HepG2 (cell line): ENCODE data around the gene HAP1. TPM values are rescaled to one million over a fixed set of nuclear protein-coding genes. Genes with fewer than 3 reads are reported as not detected.

Experiments
- ATAC-seq: fragments of 200-7000 bp; cut with Tn5 transposase; 3 replicates; pipeline ENCODE4 v1.9.1; 2020; ENCODE audit warnings: mild to moderate bottlenecking, moderate library complexity
- BruUV-seq: library from RNA; stranded (reverse); fragments of 400-500 nt; replicated peaks from 2 replicates; lab custom pipeline; 2021; lab: Mats Ljungman, UMichigan
- CTCF ChIA-PET: fragments of 300-600 bp; formaldehyde crosslinking; extraction: SDS; loops from one replicate; lab custom pipeline; 2021; ENCODE audit warnings: low total read pairs, inconsistent platforms, low intra/inter-chr PET ratio; lab: Yijun Ruan, JAX
- POLR2A ChIA-PET: fragments of 350-600 bp; sonication (Branson Sonifier 250); formaldehyde crosslinking; loops from one replicate; lab custom pipeline; 2020; ENCODE audit warnings: antibody characterized with exemption, inconsistent platforms; lab: Yijun Ruan, JAX
- DNase-seq: peaks from one replicate; pipeline ENCODE4 v3.0.0-alpha.2; 2015; ENCODE audit warnings: low spot score
- FAIRE-seq: peaks from 3 replicates; lab custom pipeline; 2011; peaks lifted over from hg19 to GRCh38; lab: Jason Lieb, UNC
- H2AFZ ChIP-seq: one replicate; pipeline ENCODE4 v1.6.1; 2011; ENCODE audit warnings: low read length, inconsistent platforms
- H3K27ac ChIP-seq: fragments of 300-600 bp; 3 replicates; pipeline ENCODE4 v1.8.0; 2011; ENCODE audit warnings: mixed run types, mild to moderate bottlenecking, mixed read lengths, low read length, inconsistent platforms; ENCODE audit not compliant: insufficient read depth; ENCODE audit errors: extremely low read length
- H3K27me3 ChIP-seq, 2 experiments: fragments of 200-600 bp in 1 of 2; 2 replicates in 1 of 2; 3 replicates in 1 of 2; pipeline versions ENCODE4 v1.6.0 to v1.8.0; 2011; ENCODE audit warnings: low read length in 2 of 2, mild to moderate bottlenecking in 2 of 2, moderate library complexity in 2 of 2, inconsistent platforms in 1 of 2; ENCODE audit not compliant: insufficient read depth in 2 of 2, control insufficient read depth in 1 of 2
- H3K36me3 ChIP-seq, 2 experiments: fragments of 200-600 bp in 1 of 2; replicated peaks in 1 of 2; 2 replicates in 1 of 2; 3 replicates in 1 of 2; pipeline versions ENCODE4 v1.5.1 to v1.8.0; 2011; ENCODE audit warnings: low read length in 2 of 2, inconsistent platforms in 1 of 2; ENCODE audit not compliant: insufficient read depth in 2 of 2, control insufficient read depth in 1 of 2
- H3K4me1 ChIP-seq: 2 replicates; pipeline ENCODE4 v1.5.1; 2012; ENCODE audit warnings: low read length, inconsistent platforms; ENCODE audit not compliant: insufficient read depth
- H3K4me2 ChIP-seq: 2 replicates; pipeline ENCODE4 v1.6.0; 2011; ENCODE audit warnings: low read depth, low read length, inconsistent platforms
- H3K4me3 ChIP-seq, 3 experiments: fragments of 200-600 bp in 1 of 3; sonication (generic), shearing (Covaris generic) in 1 of 3; replicated peaks in 1 of 3; 2 replicates each; pipeline ENCODE4 v1.5.1; 2011 to 2016; ENCODE audit warnings: low read length in 3 of 3, inconsistent platforms in 2 of 3, low read depth in 2 of 3, mild to moderate bottlenecking in 2 of 3, control low read depth in 1 of 3, mixed read lengths in 1 of 3; ENCODE audit not compliant: insufficient read depth in 1 of 3
- H3K79me2 ChIP-seq: one replicate; pipeline ENCODE4 v1.6.1; 2011; ENCODE audit warnings: low read length, inconsistent platforms; ENCODE audit not compliant: insufficient read depth
- H3K9ac ChIP-seq: 2 replicates; pipeline ENCODE4 v1.6.0; 2011; ENCODE audit warnings: mild to moderate bottlenecking, low read depth, low read length, inconsistent platforms; ENCODE audit not compliant: insufficient read depth
- H3K9me3 ChIP-seq: 2 replicates; pipeline ENCODE4 v1.5.1; 2012; ENCODE audit warnings: mild to moderate bottlenecking, low read length
- H4K20me1 ChIP-seq: 2 replicates; pipeline ENCODE4 v1.6.0; 2011; ENCODE audit warnings: inconsistent platforms, mild to moderate bottlenecking, low read length, moderate library complexity; ENCODE audit not compliant: insufficient read depth
- ASH2L ChIP-seq: fragments of 300-600, 200-600 bp; sonication (generic); IDR thresholded peaks from 2 replicates; pipeline ENCODE4 v1.7.0; 2017; ENCODE audit warnings: low read depth, mild to moderate bottlenecking, moderate library complexity, mixed read lengths, low read length; ENCODE audit not compliant: insufficient read length
- FOXP1 ChIP-seq, 2 experiments: fragments of 450-650 bp in 1 of 2; IDR thresholded peaks; 2 replicates each; pipeline ENCODE4 v1.6.1; 2017 to 2018; ENCODE audit warnings: antibody characterized with exemption in 1 of 2
- HMG20A ChIP-seq: IDR thresholded peaks from 2 replicates; pipeline ENCODE4 v1.6.1; 2016; ENCODE audit warnings: borderline replicate concordance
- JDP2 ChIP-seq: sonication (generic); formaldehyde crosslinking; IDR thresholded peaks from 2 replicates; pipeline ENCODE4 v1.8.1; 2022; ENCODE audit warnings: missing genetic modification reagents, borderline replicate concordance
- KDM4B ChIP-seq: sonication (generic); formaldehyde crosslinking; IDR thresholded peaks from 2 replicates; pipeline ENCODE4 v1.4.0; 2020; ENCODE audit warnings: missing genetic modification reagents
- KLF12 ChIP-seq: sonication (generic); formaldehyde crosslinking; IDR thresholded peaks from 2 replicates; pipeline ENCODE4 v1.4.0; 2020; ENCODE audit warnings: missing genetic modification reagents, borderline replicate concordance
- NKX3-1 ChIP-seq: sonication (generic); formaldehyde crosslinking; IDR thresholded peaks from 2 replicates; pipeline ENCODE4 v1.5.0; 2020; ENCODE audit warnings: missing genetic modification reagents
- TERF1 ChIP-seq: sonication (generic); formaldehyde crosslinking; IDR thresholded peaks from 2 replicates; pipeline ENCODE4 v1.8.0; 2022; ENCODE audit warnings: mild to moderate bottlenecking, missing genetic modification reagents, moderate library complexity
- ZMYM4 ChIP-seq: sonication (generic); formaldehyde crosslinking; IDR thresholded peaks from 2 replicates; pipeline ENCODE4 v1.8.1; 2023; ENCODE audit warnings: mild to moderate bottlenecking, missing genetic modification reagents
- ZNF530 ChIP-seq: sonication (generic); formaldehyde crosslinking; IDR thresholded peaks from 2 replicates; pipeline ENCODE4 v1.5.0; 2020; ENCODE audit warnings: low read depth, mild to moderate bottlenecking, missing genetic modification reagents
- ZNF713 ChIP-seq: sonication (generic); formaldehyde crosslinking; IDR thresholded peaks from 2 replicates; pipeline ENCODE4 v1.4.0; 2020; ENCODE audit warnings: mild to moderate bottlenecking, missing genetic modification reagents
- ZNF749 ChIP-seq: sonication (generic); formaldehyde crosslinking; IDR thresholded peaks from 2 replicates; pipeline ENCODE4 v1.8.0; 2022; ENCODE audit warnings: mild to moderate bottlenecking, missing genetic modification reagents, moderate library complexity, borderline replicate concordance
- WGBS: methylation state at CpG from one replicate; pipeline ENCODE4 v1.1.6; 2017; ENCODE audit warnings: low lambda C conversion rate; 5-methylcytosine and 5-hydroxymethylcytosine counted together
- in situ Hi-C: cut with HindIII; loops from 2 replicates; pipeline ENCODE4 v1.10.0; 2017; ENCODE audit warnings: low pct_unique_long_range_greater_than_20kb; ENCODE audit not compliant: extremely low pct_ligation_motif_present
- intact Hi-C: fragments of 100-400 bp; cut with micrococcal nuclease; formaldehyde crosslinking; loops from one replicate; pipeline ENCODE4 v1.10.0; 2022; ENCODE audit not compliant: unreplicated experiment
- polyA plus RNA-seq, 8 experiments: library from polyadenylated mRNA; depleted of rRNA in 3 of 8; stranded (reverse) in 7 of 8; unstranded in 1 of 8; fragments of >200 nt; fragmentation: Illumina TruSeq in 4 of 8; extraction: Trizol in 4 of 8; gene quantifications; 2 replicates each; pipeline versions ENCODE4 v1.2.1 to v1.2.3, GENCODE V29; 2011 to 2016; ENCODE audit warnings: low read depth in 4 of 8, missing spikeins in 1 of 8, mixed read lengths in 1 of 8; ENCODE audit not compliant: insufficient read depth in 1 of 8
- total RNA-seq, 5 experiments: library from RNA; depleted of rRNA; stranded (reverse); fragments of >200 nt; fragmentation: Illumina TruSeq; extraction: Trizol; gene quantifications; 2 replicates each; pipeline ENCODE4 v1.2.3, GENCODE V29; 2016; ENCODE audit warnings: low read depth in 1 of 5
- TF ChIP-seq, protein P1 (sequence below): sonication (generic); formaldehyde crosslinking; IDR thresholded peaks from 2 replicates; pipeline ENCODE4 v1.4.0; 2020; ENCODE audit warnings: mild to moderate bottlenecking, missing genetic modification reagents

The HAP1 gene
- total and polyA plus RNA-seq, 2 of the 13 experiments (the other 11 are each of a cell fraction or from before 2014, with no cell fraction given) = 0.07 TPM

DNA sequence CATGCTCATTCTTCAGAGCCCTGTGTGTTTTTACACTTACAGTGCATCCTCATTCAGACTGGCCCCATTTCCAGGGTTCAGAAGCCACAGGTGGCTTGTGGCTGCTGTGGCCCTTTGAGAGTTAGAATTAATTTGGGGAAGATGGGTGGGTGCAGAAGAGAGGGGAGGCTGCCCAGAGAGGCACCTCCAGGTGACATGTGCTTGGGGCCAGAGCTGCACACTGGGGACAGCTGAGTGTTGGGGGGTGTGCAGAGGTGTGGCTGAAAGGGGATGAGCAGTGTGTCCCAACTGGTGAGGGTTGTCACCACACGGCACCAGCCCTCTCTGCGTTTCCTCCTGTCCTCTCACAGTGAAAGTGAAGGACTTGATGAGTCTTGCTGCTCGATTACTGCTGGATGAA lies 52.7 kb downstream of the HAP1 start:
- ATAC-seq (no peak), FAIRE-seq (no peak), DNase-seq (no peak)
- BruUV-seq = no TSS peak
- Histone ChIP-seq H3K9ac (no peak overlapping the region), H3K36me3 (no peaks in the 10 kb centered on the region), H3K4me3 (no peak overlapping the region), H3K27me3 (peaks cover 2 to 8% of the 10 kb centered on the region in 2 experiments; a peak in 4 of 5 replicates), H3K4me2 (no peak overlapping the region), H3K9me3 (no peaks in the 10 kb centered on the region), H2AFZ (no peak overlapping the region), H3K27ac (no peak overlapping the region), H3K79me2 (no peaks in the 10 kb centered on the region), H3K4me1 (peaks cover 27% of the 10 kb centered on the region), H4K20me1 (no peaks in the 10 kb centered on the region)
- no peak for TF ChIP-seq TERF1 (CRISPR knock-in tag)
- TF ChIP-seq KDM4B = no peak
- TF ChIP-seq ZNF713 = no peak
- no peak for TF ChIP-seq ZNF530 (CRISPR knock-in tag)
- no peak for TF ChIP-seq ZNF749 (CRISPR knock-in tag)
- TF ChIP-seq ZMYM4 (CRISPR knock-in tag) = no peak
- TF ChIP-seq KLF12 = no peak
- no peak for TF ChIP-seq FOXP1 (IDR thresholded peaks at IDR 0.05)
- no peak for TF ChIP-seq FOXP1 (CRISPR knock-in tag; IDR thresholded peaks at IDR 0.05)
- no peak for TF ChIP-seq NKX3-1 (CRISPR knock-in tag)
- TF ChIP-seq ASH2L = no peak
- TF ChIP-seq, protein P1, sequence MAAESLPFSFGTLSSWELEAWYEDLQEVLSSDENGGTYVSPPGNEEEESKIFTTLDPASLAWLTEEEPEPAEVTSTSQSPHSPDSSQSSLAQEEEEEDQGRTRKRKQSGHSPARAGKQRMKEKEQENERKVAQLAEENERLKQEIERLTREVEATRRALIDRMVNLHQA (CRISPR knock-in tag) = no peak
- no peak for TF ChIP-seq HMG20A (CRISPR knock-in tag)
- no peak for TF ChIP-seq JDP2 (CRISPR knock-in tag)
- POLR2A ChIA-PET = interaction anchor here (7.2 kb wide), 1 partner anchor 9 kb away, joined by 443 read pairs; the partner anchor contains the start of gene EIF1
- CTCF ChIA-PET = no interaction called here
- intact Hi-C loops = no loop called here
- in situ Hi-C loops = no loop called here
- 40% methylated on average over 3 of the region's 3 CpGs for WGBS
